Activated CD4-positive, alpha-beta T cell treated with anti-CD3 and anti-CD28 coated beads for 36 hours (primary cell): ENCODE results near the gene IFITM5. TPM values are rescaled to one million over a fixed set of nuclear protein-coding genes. Genes with fewer than 3 reads are reported as not detected.
A peak's percentile ranks its signal among the peaks of the same experiment; 100 is the strongest.

ENCODE experiments used
- ATAC-seq: fragments of 200-7000 bp; cut with Tn5 transposase; one replicate; pipeline ENCODE4 v1.10.0; 2021; ENCODE audit warnings: mild to moderate bottlenecking, moderate library complexity
- CTCF ChIA-PET: fragments of 350-600 bp; sonication (Branson Sonifier 250); formaldehyde crosslinking; loops from one replicate; lab custom pipeline; 2021; ENCODE audit warnings: antibody characterized with exemption; lab: Charles Lee
- POLR2A ChIA-PET: fragments of 350-600 bp; sonication (Branson Sonifier 250); formaldehyde crosslinking; loops from one replicate; lab custom pipeline; 2021; ENCODE audit warnings: antibody characterized with exemption, inconsistent platforms; lab: Charles Lee
- DNase-seq: peaks from one replicate; pipeline ENCODE4 v3.0.0-alpha.2; 2020
- H3K27ac Mint-ChIP-seq: one replicate; pipeline ENCODE4 v1.8.0; 2021; ENCODE audit warnings: mixed read lengths
- H3K27me3 Mint-ChIP-seq: one replicate; pipeline ENCODE4 v1.8.0; 2021; ENCODE audit warnings: mixed read lengths
- H3K36me3 Mint-ChIP-seq: one replicate; pipeline ENCODE4 v1.8.0; 2021; ENCODE audit warnings: low read depth, mixed read lengths
- H3K4me1 Mint-ChIP-seq: one replicate; pipeline ENCODE4 v1.8.0; 2021; ENCODE audit warnings: mixed read lengths
- H3K4me3 Mint-ChIP-seq: one replicate; pipeline ENCODE4 v1.8.0; 2021; ENCODE audit warnings: mild to moderate bottlenecking, moderate library complexity, mixed read lengths
- H3K9me3 Mint-ChIP-seq: one replicate; pipeline ENCODE4 v1.8.0; 2021; ENCODE audit warnings: low read depth, mixed read lengths
- intact Hi-C, 2 experiments: fragments of 100-400 bp; cut with DNase I in 1 of 2; cut with micrococcal nuclease in 1 of 2; formaldehyde crosslinking; loops; one replicate each; pipeline versions ENCODE4 v1.14.2 to v1.15.1; 2022 to 2024; cut with DNase I, micrococcal nuclease
- total RNA-seq, 2 experiments: library from RNA; stranded (reverse); gene quantifications; one replicate each; pipeline ENCODE4 v1.2.3, GENCODE V29; 2021

The IFITM5 gene
- total RNA-seq, 2 experiments from 2014 or later, result not detected

- peaks cover 16% of the 10 kb centered on the region for H3K36me3 Mint-ChIP-seq
- ChIA-PET POLR2A (no interaction called here), CTCF (interaction anchor here (0.7 to 2.0 kb wide), 2 partner anchors 13 to 25 kb away, joined by 4 to 7 read pairs; no protein-coding TSS in a partner anchor)
- no peak overlapping the region for H3K4me3 Mint-ChIP-seq
- DNase-seq (peak; percentile 12), ATAC-seq (no peak)
- intact Hi-C loops, result no loop called here
- no peak overlapping the region for H3K27ac Mint-ChIP-seq
- no peaks in the 10 kb centered on the region for H3K9me3 Mint-ChIP-seq
- H3K4me1 Mint-ChIP-seq, result peaks cover 21% of the 10 kb centered on the region
- H3K27me3 Mint-ChIP-seq, result no peaks in the 10 kb centered on the region
These were observed 6.9 kb downstream of the IFITM5 start for GRCh38 chr11:292211-293121.

GRCh38 chr11:291281-292210 is 7.8 kb downstream of the IFITM5 start:
- no peak for ATAC-seq
- Mint-ChIP-seq H3K27me3 (no peaks in the 10 kb centered on the region), H3K9me3 (no peaks in the 10 kb centered on the region), H3K4me3 (no peak overlapping the region), H3K27ac (peak overlapping the region; percentile 41), H3K4me1 (peaks cover 26% of the 10 kb centered on the region), H3K36me3 (peaks cover 16% of the 10 kb centered on the region)
- intact Hi-C loops, result no loop called here
- DNase-seq, result peak; percentile 7
- CTCF ChIA-PET, result interaction anchor here (2.0 kb wide), 1 partner anchor 14 kb away, joined by 7 read pairs; no protein-coding TSS in a partner anchor
- POLR2A ChIA-PET, result no interaction called here

- no peaks in the 10 kb centered on the region for H3K27me3 Mint-ChIP-seq
- H3K9me3 Mint-ChIP-seq, result no peaks in the 10 kb centered on the region
- DNase-seq (peak; percentile 12), ATAC-seq (no peak)
- ChIA-PET POLR2A (no interaction called here), CTCF (interaction anchor here (2.0 kb wide), 1 partner anchor 14 kb away, joined by 7 read pairs; no protein-coding TSS in a partner anchor)
- H3K27ac Mint-ChIP-seq, result peak overlapping the region; percentile 41
- H3K4me3 Mint-ChIP-seq, result peak overlapping the region; percentile 65
- intact Hi-C loops, result loop anchor here in 1 of 2 experiments (1.0 kb wide), 1 partner anchor 16 kb away; no protein-coding TSS in a partner anchor
- H3K4me1 Mint-ChIP-seq, result peaks cover 26% of the 10 kb centered on the region
- peaks cover 16% of the 10 kb centered on the region for H3K36me3 Mint-ChIP-seq
These were observed 8.6 kb downstream of the IFITM5 start for GRCh38 chr11:290621-291231.

GRCh38 chr11:289712-290620 is 9.4 kb downstream of the IFITM5 start:
- Mint-ChIP-seq H3K27ac (peak overlapping the region; percentile 47), H3K9me3 (no peaks in the 10 kb centered on the region), H3K27me3 (no peaks in the 10 kb centered on the region), H3K36me3 (peaks cover 16% of the 10 kb centered on the region), H3K4me1 (peaks cover 26% of the 10 kb centered on the region), H3K4me3 (peak overlapping the region; percentile 65)
- DNase-seq, result peak; percentile 18
- no peak for ATAC-seq
- intact Hi-C loops, result loop anchor here (1.0 to 5.0 kb wide), 2 partner anchors 16 to 53 kb away; partner anchors contain the start of genes PSMD13 (in 1 of the 2) and SIRT3 (in 1 of the 2)
- ChIA-PET POLR2A (interaction anchor here (1.0 kb wide), 1 partner anchor 9 kb away, joined by 3 read pairs; no protein-coding TSS in a partner anchor), CTCF (interaction anchor here (0.8 kb wide), 1 partner anchor 16 kb away, joined by 6 read pairs; no protein-coding TSS in a partner anchor)

GRCh38 chr11:289398-289711 is 10.0 kb downstream of the IFITM5 start:
- Mint-ChIP-seq H3K27me3 (no peaks in the 10 kb centered on the region), H3K4me1 (peaks cover 26% of the 10 kb centered on the region), H3K27ac (peak overlapping the region; percentile 47), H3K9me3 (no peaks in the 10 kb centered on the region), H3K36me3 (peaks cover 16% of the 10 kb centered on the region), H3K4me3 (peak overlapping the region; percentile 65)
- ATAC-seq, result no peak
- intact Hi-C loops, result loop anchor here in 1 of 2 experiments (5.0 kb wide), 1 partner anchor 52 kb away; the partner anchor contains the start of genes PSMD13 and SIRT3
- DNase-seq, result peak; percentile 31
- POLR2A ChIA-PET, result interaction anchor here (1.0 kb wide), 1 partner anchor 8 kb away, joined by 3 read pairs; no protein-coding TSS in a partner anchor
- CTCF ChIA-PET, result interaction anchor here (0.8 kb wide), 1 partner anchor 16 kb away, joined by 6 read pairs; no protein-coding TSS in a partner anchor

- Mint-ChIP-seq H3K4me1 (peaks cover 27% of the 10 kb centered on the region), H3K27me3 (no peaks in the 10 kb centered on the region), H3K27ac (peak within 1 kb of the TSS; percentile 92), H3K9me3 (no peaks in the 10 kb centered on the region), H3K36me3 (peaks cover 16% of the 10 kb centered on the region), H3K4me3 (peak within 1 kb of the TSS; percentile 83)
- CTCF ChIA-PET, result interaction anchor here (0.7 to 0.8 kb wide), 2 partner anchors 17 to 27 kb away, joined by 3 to 6 read pairs; no protein-coding TSS in a partner anchor
- DNase-seq (peak; percentile 62), ATAC-seq (peak; percentile 17)
- POLR2A ChIA-PET, result interaction anchor here (0.8 to 1.0 kb wide), 2 partner anchors 8 to 152 kb away, joined by 3 read pairs; no protein-coding TSS in a partner anchor
- intact Hi-C loops, result loop anchor here (1.0 to 5.0 kb wide), 3 partner anchors 38 to 52 kb away; partner anchors contain the start of genes PSMD13 (in 2 of the 2) and SIRT3 (in 2 of the 2)
These were observed 10.6 kb downstream of the IFITM5 start, which contains the start of gene PGGHG for GRCh38 chr11:288478-289397. TSS of gene PGGHG (plus strand) at chr11:289126. CDS start at chr11:289817, 691 bp downstream.

GRCh38 chr11:287821-288477 is 11.4 kb downstream of the IFITM5 start:
- intact Hi-C loops, result loop anchor here (1.0 to 5.0 kb wide), 4 partner anchors 19 to 52 kb away; partner anchors contain the start of genes PSMD13 (in 2 of the 2) and SIRT3 (in 2 of the 2)
- no peaks in the 10 kb centered on the region for H3K27me3 Mint-ChIP-seq
- ATAC-seq (peak; percentile 59), DNase-seq (peak; percentile 76)
- H3K36me3 Mint-ChIP-seq, result peaks cover 16% of the 10 kb centered on the region
- peak overlapping the region; percentile 83 for H3K4me3 Mint-ChIP-seq
- CTCF ChIA-PET, result interaction anchor here (0.7 to 1.1 kb wide), 2 partner anchors 28 to 34 kb away, joined by 3 read pairs; no protein-coding TSS in a partner anchor
- peak overlapping the region; percentile 92 for H3K27ac Mint-ChIP-seq
- H3K9me3 Mint-ChIP-seq, result no peaks in the 10 kb centered on the region
- peaks cover 33% of the 10 kb centered on the region for H3K4me1 Mint-ChIP-seq
- POLR2A ChIA-PET, result interaction anchor here (0.8 to 1.0 kb wide), 2 partner anchors 29 to 152 kb away, joined by 3 to 4 read pairs; no protein-coding TSS in a partner anchor
